Measurements from ENCODE around the gene MIA. TPM values are rescaled to one million over a fixed set of nuclear protein-coding genes. Genes with fewer than 3 reads are reported as not detected.
A peak's percentile ranks its signal among the peaks of the same experiment; 100 is the strongest.

Gene MIA
- total RNA-seq, 4 donors from 2014 or later, result 1.4 to 9.2 (median 3.1) TPM; not detected in 1

GRCh38 chr19:40740747-40741146, 34.6 kb upstream of the MIA start:
- peak; percentile 84 for ATAC-seq
- TF ChIP-seq EP300 (IDR thresholded peaks at IDR 0.05) (no peak), POLR2AphosphoS5 (IDR thresholded peaks at IDR 0.05) (no peak), POLR2A (IDR thresholded peaks at IDR 0.05) (peak in 1 of 2 donors; percentile 19)
- TF ChIP-seq, protein P1, sequence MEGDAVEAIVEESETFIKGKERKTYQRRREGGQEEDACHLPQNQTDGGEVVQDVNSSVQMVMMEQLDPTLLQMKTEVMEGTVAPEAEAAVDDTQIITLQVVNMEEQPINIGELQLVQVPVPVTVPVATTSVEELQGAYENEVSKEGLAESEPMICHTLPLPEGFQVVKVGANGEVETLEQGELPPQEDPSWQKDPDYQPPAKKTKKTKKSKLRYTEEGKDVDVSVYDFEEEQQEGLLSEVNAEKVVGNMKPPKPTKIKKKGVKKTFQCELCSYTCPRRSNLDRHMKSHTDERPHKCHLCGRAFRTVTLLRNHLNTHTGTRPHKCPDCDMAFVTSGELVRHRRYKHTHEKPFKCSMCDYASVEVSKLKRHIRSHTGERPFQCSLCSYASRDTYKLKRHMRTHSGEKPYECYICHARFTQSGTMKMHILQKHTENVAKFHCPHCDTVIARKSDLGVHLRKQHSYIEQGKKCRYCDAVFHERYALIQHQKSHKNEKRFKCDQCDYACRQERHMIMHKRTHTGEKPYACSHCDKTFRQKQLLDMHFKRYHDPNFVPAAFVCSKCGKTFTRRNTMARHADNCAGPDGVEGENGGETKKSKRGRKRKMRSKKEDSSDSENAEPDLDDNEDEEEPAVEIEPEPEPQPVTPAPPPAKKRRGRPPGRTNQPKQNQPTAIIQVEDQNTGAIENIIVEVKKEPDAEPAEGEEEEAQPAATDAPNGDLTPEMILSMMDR (IDR thresholded peaks at IDR 0.05), result no peak
- H3K4me3 ChIP-seq, result peak overlapping the region in 1 of 2 donors; percentile 18

DNA sequence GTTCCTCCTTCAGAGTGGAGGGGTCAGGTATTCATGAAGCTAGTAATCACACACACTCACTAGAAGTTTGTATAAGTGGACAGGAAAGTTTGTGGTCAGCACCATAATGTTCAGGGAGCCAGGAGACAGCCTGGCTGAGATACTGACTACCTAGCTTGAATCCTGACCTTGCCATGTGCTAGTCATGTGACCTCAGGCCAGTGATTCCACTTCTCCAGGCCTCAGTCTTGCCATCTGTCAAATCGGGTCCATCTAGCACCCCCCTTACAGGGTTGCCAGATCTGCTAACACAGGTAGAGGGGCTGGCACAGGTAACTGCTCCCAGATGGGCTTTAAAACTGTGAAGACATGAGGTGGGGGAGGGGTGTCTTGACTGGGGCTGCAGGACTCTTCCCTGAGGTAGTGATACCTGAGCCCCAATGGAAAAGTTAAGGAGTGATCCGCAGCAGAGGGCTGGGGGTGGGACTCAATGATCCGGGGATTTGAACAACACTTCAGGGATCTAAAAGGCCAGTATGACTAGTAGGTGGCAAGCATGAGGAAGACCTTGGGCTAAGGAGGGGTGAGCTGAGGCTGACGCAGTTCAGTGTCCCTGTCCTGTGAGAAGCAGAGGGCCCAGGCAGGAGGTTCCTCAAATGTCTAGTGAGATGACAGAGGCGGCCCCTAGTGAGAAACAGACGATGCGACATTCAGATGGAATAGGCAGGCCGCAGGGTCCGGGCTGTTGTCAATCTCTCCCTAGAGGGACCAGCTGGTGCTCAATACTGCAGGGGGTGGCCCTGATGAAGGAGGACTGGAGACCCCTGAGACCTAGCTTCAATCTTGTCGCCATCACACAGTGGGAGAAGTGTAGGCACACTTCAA, 33.6 kb upstream of the MIA start:
- H3K4me3 ChIP-seq, result no peak overlapping the region
- no peak for ATAC-seq
- H3K27ac ChIP-seq, result peak overlapping the region in 3 of 4 donors; percentile 67 to 73 (median 71)
- H3K4me1 ChIP-seq, result peaks cover 0 to 35% (median 3%) of the 10 kb centered on the region in 3 donors
- no peaks in the 10 kb centered on the region for H3K27me3 ChIP-seq
- WGBS, 2 donors (ENCODE audit: low coverage in 1 of 2), result 65 to 82% methylated on average over 6 to 8 of the region's 10 CpGs
- H3K9me3 ChIP-seq, result no peaks in the 10 kb centered on the region
- H3K36me3 ChIP-seq, result peaks cover 0 to 60% of the 10 kb centered on the region in 2 donors
- no peak for TF ChIP-seq EP300 (IDR thresholded peaks at IDR 0.05)
- no peak for TF ChIP-seq POLR2AphosphoS5 (IDR thresholded peaks at IDR 0.05)
- TF ChIP-seq, protein P1 (IDR thresholded peaks at IDR 0.05), result no peak
- TF ChIP-seq POLR2A (IDR thresholded peaks at IDR 0.05), result no peak

More at GRCh38 chr19:40740747-40741146, 34.6 kb upstream of the MIA start:
- Histone ChIP-seq H3K27me3 (no peaks in the 10 kb centered on the region), H3K27ac (peak overlapping the region in 3 of 4 donors; percentile 67 to 73 (median 71)), H3K4me1 (peaks cover 0 to 35% (median 3%) of the 10 kb centered on the region in 3 donors), H3K36me3 (peaks cover 0 to 70% of the 10 kb centered on the region in 2 donors), H3K9me3 (no peaks in the 10 kb centered on the region)
- 60% methylated on average over 3 of the region's 6 CpGs; no CpG with 5 or more reads in 1 of the 2 donors for WGBS, 2 donors (ENCODE audit: low coverage in 1 of 2)

- Histone ChIP-seq H3K4me1 (peaks cover 0 to 35% (median 3%) of the 10 kb centered on the region in 3 donors), H3K27me3 (no peaks in the 10 kb centered on the region), H3K4me3 (no peak overlapping the region), H3K36me3 (peaks cover 0 to 53% of the 10 kb centered on the region in 2 donors), H3K27ac (peak overlapping the region in 1 of 4 donors; percentile 67), H3K9me3 (no peaks in the 10 kb centered on the region)
- TF ChIP-seq EP300 (IDR thresholded peaks at IDR 0.05) (no peak), POLR2AphosphoS5 (IDR thresholded peaks at IDR 0.05) (no peak), POLR2A (IDR thresholded peaks at IDR 0.05) (no peak)
- TF ChIP-seq, protein P1 (IDR thresholded peaks at IDR 0.05), result no peak
- no CpG with 5 or more reads among the region's 17 CpGs for WGBS, 2 donors (ENCODE audit: low coverage in 1 of 2)
- no peak for ATAC-seq
Measured at GRCh38 chr19:40742477-40742876, 32.8 kb upstream of the MIA start.

GRCh38 chr19:40742886-40743285, 32.4 kb upstream of the MIA start:
- peaks cover 0 to 49% of the 10 kb centered on the region in 2 donors for H3K36me3 ChIP-seq
- ATAC-seq, result no peak
- TF ChIP-seq POLR2AphosphoS5 (IDR thresholded peaks at IDR 0.05), result no peak
- TF ChIP-seq, protein P1 (IDR thresholded peaks at IDR 0.05), result no peak
- no peak for TF ChIP-seq EP300 (IDR thresholded peaks at IDR 0.05)
- no peaks in the 10 kb centered on the region for H3K9me3 ChIP-seq
- WGBS, 2 donors (ENCODE audit: low coverage in 1 of 2), result 60 to 96% methylated on average over 1 to 4 of the region's 12 CpGs
- H3K4me1 ChIP-seq, result peaks cover 0 to 35% (median 3%) of the 10 kb centered on the region in 3 donors
- H3K4me3 ChIP-seq, result no peak overlapping the region
- H3K27ac ChIP-seq, result no peak overlapping the region
- H3K27me3 ChIP-seq, result no peaks in the 10 kb centered on the region

Measured in gastroesophageal sphincter (tissue), 4 donors.